Tibial nerve (tissue), 4 donors: ENCODE results near the gene RPS29. TPM values are rescaled to one million over a fixed set of nuclear protein-coding genes. Genes with fewer than 3 reads are reported as not detected.

Experiments
- DNase-seq, 2 donors: peaks; one replicate each; pipeline ENCODE4 v3.0.0-alpha.2; 2019; ENCODE audit warnings: low spot score in 2 of 2
- H3K27ac ChIP-seq, 4 donors: fragments of 200-600 bp; sonication (generic) in 3 of 4; one replicate each; pipeline ENCODE4 v1.5.1; 2017 to 2019; ENCODE audit warnings: mild to moderate bottlenecking in 1 of 4
- H3K27me3 ChIP-seq, 2 donors: fragments of 200-600 bp; sonication (generic) in 1 of 2; one replicate each; pipeline versions ENCODE4 v1.5.1 to v1.6.0; 2017 to 2019
- H3K36me3 ChIP-seq, 3 donors: fragments of 200-600 bp; sonication (generic); one replicate each; pipeline ENCODE4 v1.5.1; 2018 to 2019
- H3K4me1 ChIP-seq, 4 donors: fragments of 200-600 bp; sonication (generic) in 3 of 4; one replicate each; pipeline ENCODE4 v1.5.1; 2017 to 2019
- H3K4me3 ChIP-seq, 4 donors: fragments of 200-600 bp; sonication (generic) in 3 of 4; one replicate each; pipeline ENCODE4 v1.5.1; 2017 to 2019; ENCODE audit warnings: mild to moderate bottlenecking in 1 of 4, moderate library complexity in 1 of 4
- H3K9me3 ChIP-seq, 4 donors: fragments of 200-600 bp; sonication (generic) in 3 of 4; one replicate each; pipeline ENCODE4 v1.5.1; 2017 to 2019
- CTCF ChIP-seq, 5 experiments: fragments of 200-600 bp in 3 of 5; fragments of 450-650 bp in 2 of 5; sonication (generic) in 3 of 5; IDR thresholded peaks; one replicate each; pipeline ENCODE4 v1.5.1; 2016 to 2019; ENCODE audit warnings: antibody characterized with exemption in 5 of 5, mild to moderate bottlenecking in 3 of 5, moderate library complexity in 2 of 5
- EP300 ChIP-seq, 2 donors: sonication (generic); formaldehyde crosslinking; IDR thresholded peaks; one replicate each; pipeline ENCODE4 v1.6.1; 2017; ENCODE audit warnings: antibody characterized with exemption in 2 of 2, mild to moderate bottlenecking in 1 of 2
- POLR2A ChIP-seq, 2 donors: fragments of 450-650 bp; IDR thresholded peaks; one replicate each; pipeline ENCODE4 v1.6.1; 2017; ENCODE audit warnings: antibody characterized with exemption in 2 of 2, mild to moderate bottlenecking in 2 of 2, moderate library complexity in 2 of 2
- WGBS, 2 donors: methylation state at CpG; one replicate each; pipeline ENCODE4 v1.1.5; 2018; 5-methylcytosine and 5-hydroxymethylcytosine counted together
- total RNA-seq, 4 donors: library from RNA; depleted of rRNA; stranded (reverse); fragments of >200 nt; gene quantifications; one replicate each; pipeline ENCODE4 v1.1.0, GENCODE V29; 2016

RPS29 gene
- total RNA-seq, 4 donors from 2014 or later, result 3,106 to 5,465 (median 5,153) TPM

- TF ChIP-seq POLR2A (IDR thresholded peaks at IDR 0.05), result no peak
- TF ChIP-seq CTCF (IDR thresholded peaks at IDR 0.05), result no peak
- TF ChIP-seq EP300 (IDR thresholded peaks at IDR 0.05), result no peak
- 54 to 56% methylated on average over 4 of the region's 4 CpGs for WGBS, 2 donors
- H3K27ac ChIP-seq, result no peak overlapping the region
Measured at GRCh38 chr14:49549881-49550280, 36.3 kb downstream of the RPS29 start.

GRCh38 chr14:49549446-49549845 is 36.7 kb downstream of the RPS29 start:
- Histone ChIP-seq H3K4me1 (no peaks in the 10 kb centered on the region), H3K27ac (no peak overlapping the region), H3K4me3 (no peak overlapping the region), H3K9me3 (no peaks in the 10 kb centered on the region), H3K27me3 (no peaks in the 10 kb centered on the region), H3K36me3 (no peaks in the 10 kb centered on the region)
- no peak for TF ChIP-seq POLR2A (IDR thresholded peaks at IDR 0.05)
- TF ChIP-seq CTCF (IDR thresholded peaks at IDR 0.05), result no peak
- TF ChIP-seq EP300 (IDR thresholded peaks at IDR 0.05), result no peak
- 59 to 60% methylated on average over 1 of the region's 1 CpG for WGBS, 2 donors
- no peak for DNase-seq

More at GRCh38 chr14:49549881-49550280, 36.3 kb downstream of the RPS29 start:
- H3K27me3 ChIP-seq, result no peaks in the 10 kb centered on the region
- no peaks in the 10 kb centered on the region for H3K36me3 ChIP-seq
- DNase-seq, result no peak
- H3K4me3 ChIP-seq, result no peak overlapping the region
- H3K9me3 ChIP-seq, result no peaks in the 10 kb centered on the region
- no peaks in the 10 kb centered on the region for H3K4me1 ChIP-seq

GRCh38 chr14:49546766-49547165 is 39.4 kb downstream of the RPS29 start:
- no peak overlapping the region for H3K27ac ChIP-seq
- 42 to 70% methylated on average over 1 of the region's 1 CpG for WGBS, 2 donors
- TF ChIP-seq EP300 (IDR thresholded peaks at IDR 0.05), result no peak
- no peak for TF ChIP-seq POLR2A (IDR thresholded peaks at IDR 0.05)
- no peak for TF ChIP-seq CTCF (IDR thresholded peaks at IDR 0.05)
- H3K4me1 ChIP-seq, result no peaks in the 10 kb centered on the region
- H3K36me3 ChIP-seq, result no peaks in the 10 kb centered on the region
- H3K27me3 ChIP-seq, result no peaks in the 10 kb centered on the region
- H3K9me3 ChIP-seq, result no peaks in the 10 kb centered on the region
- no peak for DNase-seq
- no peak overlapping the region for H3K4me3 ChIP-seq

- TF ChIP-seq POLR2A (IDR thresholded peaks at IDR 0.05), result no peak
- TF ChIP-seq EP300 (IDR thresholded peaks at IDR 0.05), result no peak
- no peak for TF ChIP-seq CTCF (IDR thresholded peaks at IDR 0.05)
- WGBS, 2 donors, result 60 to 63% methylated on average over 3 of the region's 3 CpGs
- peaks cover 0 to 4% (median 0%) of the 10 kb centered on the region in 3 donors for H3K36me3 ChIP-seq
- H3K9me3 ChIP-seq, result no peaks in the 10 kb centered on the region
- H3K27ac ChIP-seq, result no peak overlapping the region
- no peak for DNase-seq
- H3K4me1 ChIP-seq, result no peaks in the 10 kb centered on the region
- no peaks in the 10 kb centered on the region for H3K27me3 ChIP-seq
- no peak overlapping the region for H3K4me3 ChIP-seq
Measured at GRCh38 chr14:49545716-49546115, 40.5 kb downstream of the RPS29 start.

GRCh38 chr14:49545071-49545470 is 41.1 kb downstream of the RPS29 start:
- Histone ChIP-seq H3K36me3 (peaks cover 0 to 4% (median 0%) of the 10 kb centered on the region in 3 donors), H3K4me1 (no peaks in the 10 kb centered on the region), H3K9me3 (no peaks in the 10 kb centered on the region), H3K4me3 (no peak overlapping the region), H3K27me3 (no peaks in the 10 kb centered on the region), H3K27ac (no peak overlapping the region)
- DNase-seq, result no peak
- 92 to 95% methylated on average over 6 of the region's 6 CpGs for WGBS, 2 donors
- no peak for TF ChIP-seq CTCF (IDR thresholded peaks at IDR 0.05)
- no peak for TF ChIP-seq EP300 (IDR thresholded peaks at IDR 0.05)
- TF ChIP-seq POLR2A (IDR thresholded peaks at IDR 0.05), result no peak
